Measurements from ENCODE around the gene SCN11A. TPM values are rescaled to one million over a fixed set of nuclear protein-coding genes. Genes with fewer than 3 reads are reported as not detected.

SCN11A gene
- polyA plus RNA-seq (2012; ENCODE audit: insufficient read length, low read depth): not detected

- peak; percentile 79; the same call in 1 of the 2 replicates for TF ChIP-seq POLR2AphosphoS5 (IDR thresholded peaks at IDR 0.05; ENCODE audit: low read depth, low read length)
- TF ChIP-seq TAF1 (IDR thresholded peaks at IDR 0.05; ENCODE audit: borderline replicate concordance, insufficient read depth, low read length): peak; percentile 80
- TF ChIP-seq REST (IDR thresholded peaks at IDR 0.05; ENCODE audit: insufficient read depth in 1 of 2, low read depth in 2 of 2, low read length in 2 of 2): 0 out of 4 replicates have a peak, but pooled peaks of 1 of the 2 experiments have one; percentile 32
- peak; percentile 99 for TF ChIP-seq FOXP2 (optimal IDR thresholded peaks at IDR 0.05; ENCODE audit: borderline replicate concordance, extremely low read depth, extremely low read length, insufficient read depth)
- no peak for TF ChIP-seq SIN3A (IDR thresholded peaks at IDR 0.05; ENCODE audit: borderline replicate concordance, insufficient read depth, low read length)
These were observed at the start of gene SCN11A, which contains the start of gene WDR48 for GRCh38 chr3:39051649-39052561. TSS of gene SCN11A (minus strand) at chr3:39051944. CDS start at chr3:38950362, 101,582 bp downstream. TSS of gene WDR48 (plus strand) at chr3:39052016. CDS start at chr3:39052026, 10 bp downstream.

GRCh38 chr3:39101022-39101689 is 49.4 kb upstream of the SCN11A start:
- no peak for TF ChIP-seq TAF1 (IDR thresholded peaks at IDR 0.05; ENCODE audit: borderline replicate concordance, insufficient read depth, low read length)
- TF ChIP-seq SIN3A (IDR thresholded peaks at IDR 0.05; ENCODE audit: borderline replicate concordance, insufficient read depth, low read length): no peak
- no peak for TF ChIP-seq FOXP2 (optimal IDR thresholded peaks at IDR 0.05; ENCODE audit: borderline replicate concordance, extremely low read depth, extremely low read length, insufficient read depth)
- TF ChIP-seq REST (IDR thresholded peaks at IDR 0.05; ENCODE audit: insufficient read depth in 1 of 2, low read depth in 2 of 2, low read length in 2 of 2): no peak
- TF ChIP-seq POLR2AphosphoS5 (IDR thresholded peaks at IDR 0.05; ENCODE audit: low read depth, low read length): no peak

- TF ChIP-seq REST (IDR thresholded peaks at IDR 0.05; ENCODE audit: insufficient read depth in 1 of 2, low read depth in 2 of 2, low read length in 2 of 2) (no peak), POLR2AphosphoS5 (IDR thresholded peaks at IDR 0.05; ENCODE audit: low read depth, low read length) (no peak), FOXP2 (optimal IDR thresholded peaks at IDR 0.05; ENCODE audit: borderline replicate concordance, extremely low read depth, extremely low read length, insufficient read depth) (no peak), TAF1 (IDR thresholded peaks at IDR 0.05; ENCODE audit: borderline replicate concordance, insufficient read depth, low read length) (no peak), SIN3A (IDR thresholded peaks at IDR 0.05; ENCODE audit: borderline replicate concordance, insufficient read depth, low read length) (no peak)
These were observed 48.7 kb upstream of the SCN11A start for GRCh38 chr3:39100500-39100886.

- no peak for TF ChIP-seq REST (IDR thresholded peaks at IDR 0.05; ENCODE audit: insufficient read depth in 1 of 2, low read depth in 2 of 2, low read length in 2 of 2)
- TF ChIP-seq TAF1 (IDR thresholded peaks at IDR 0.05; ENCODE audit: borderline replicate concordance, insufficient read depth, low read length): no peak
- TF ChIP-seq FOXP2 (optimal IDR thresholded peaks at IDR 0.05; ENCODE audit: borderline replicate concordance, extremely low read depth, extremely low read length, insufficient read depth): no peak
- TF ChIP-seq SIN3A (IDR thresholded peaks at IDR 0.05; ENCODE audit: borderline replicate concordance, insufficient read depth, low read length): no peak
- no peak for TF ChIP-seq POLR2AphosphoS5 (IDR thresholded peaks at IDR 0.05; ENCODE audit: low read depth, low read length)
These were observed 48.2 kb upstream of the SCN11A start for GRCh38 chr3:39099738-39100499.

Data from PFSK-1 (cell line).